Skeletal muscle tissue (tissue), 4 donors: Measurements from ENCODE around the gene GPR63. TPM values are rescaled to one million over a fixed set of nuclear protein-coding genes. Genes with fewer than 3 reads are reported as not detected.

ENCODE experiments used
- H3K27ac ChIP-seq: one replicate; pipeline ENCODE4 v1.7.0; 2013; ENCODE audit warnings: mild to moderate bottlenecking, low read depth, low read length, inconsistent platforms
- H3K27me3 ChIP-seq, 3 donors: one replicate each; pipeline ENCODE4 v1.7.0; 2013; ENCODE audit warnings: low read length in 3 of 3; ENCODE audit not compliant: control insufficient read depth in 3 of 3, insufficient read depth in 3 of 3
- H3K36me3 ChIP-seq, 3 donors: one replicate each; pipeline ENCODE4 v1.7.0; 2013; ENCODE audit warnings: low read length in 3 of 3; ENCODE audit not compliant: control insufficient read depth in 3 of 3, insufficient read depth in 3 of 3
- H3K4me1 ChIP-seq, 3 donors: one replicate each; pipeline ENCODE4 v1.7.0; 2013; ENCODE audit warnings: low read length in 3 of 3, mild to moderate bottlenecking in 3 of 3; ENCODE audit not compliant: control insufficient read depth in 3 of 3, insufficient read depth in 3 of 3
- H3K4me3 ChIP-seq, 3 donors: one replicate each; pipeline ENCODE4 v1.7.0; 2013; ENCODE audit warnings: low read length in 3 of 3
- H3K9ac ChIP-seq, 3 donors: one replicate each; pipeline ENCODE4 v1.7.0; 2013; ENCODE audit warnings: low read length in 3 of 3, mild to moderate bottlenecking in 3 of 3, moderate library complexity in 2 of 3, low read depth in 1 of 3
- H3K9me3 ChIP-seq, 3 donors: one replicate each; pipeline ENCODE4 v1.7.0; 2013; ENCODE audit warnings: low read length in 3 of 3; ENCODE audit not compliant: control insufficient read depth in 3 of 3
- total RNA-seq: library from RNA; depleted of rRNA; stranded (reverse); fragments of >200 nt; gene quantifications from one replicate; pipeline ENCODE4 v1.2.3, GENCODE V29; 2014
- donor health status: Osteomylitis.

The GPR63 gene
- total RNA-seq, 1 donor from 2014 or later, result 3.1 TPM

DNA sequence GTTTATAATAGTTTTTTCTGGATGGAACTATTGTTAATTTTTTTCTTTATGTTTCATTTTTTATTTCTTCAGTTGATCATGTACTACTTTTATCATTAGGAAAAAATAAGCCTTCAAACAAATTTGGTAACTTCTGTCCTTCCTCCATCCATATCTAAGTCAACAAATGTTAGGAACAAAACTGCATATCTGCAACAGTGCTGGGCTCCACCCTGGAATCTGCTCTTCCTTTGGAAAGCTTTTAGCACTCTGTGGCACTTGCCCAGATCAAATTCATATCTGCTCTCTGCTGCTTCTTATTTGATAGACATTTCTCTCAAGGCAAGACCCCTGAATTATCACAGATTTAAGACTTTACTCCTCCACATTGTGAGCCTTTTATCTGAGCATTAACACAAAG lies 24.3 kb upstream of the GPR63 start:
- H3K9me3 ChIP-seq, result no peaks in the 10 kb centered on the region
- no peaks in the 10 kb centered on the region for H3K4me1 ChIP-seq
- H3K27me3 ChIP-seq, result no peaks in the 10 kb centered on the region
- H3K9ac ChIP-seq, result no peak overlapping the region
- no peaks in the 10 kb centered on the region for H3K36me3 ChIP-seq
- no peak overlapping the region for H3K27ac ChIP-seq
- H3K4me3 ChIP-seq, result no peak overlapping the region

- no peaks in the 10 kb centered on the region for H3K27me3 ChIP-seq
- no peak overlapping the region for H3K27ac ChIP-seq
- H3K4me1 ChIP-seq, result no peaks in the 10 kb centered on the region
- no peak overlapping the region for H3K4me3 ChIP-seq
- no peaks in the 10 kb centered on the region for H3K36me3 ChIP-seq
- H3K9me3 ChIP-seq, result no peaks in the 10 kb centered on the region
- H3K9ac ChIP-seq, result no peak overlapping the region
Measured at GRCh38 chr6:96856856-96857255, 19.6 kb upstream of the GPR63 start.

GRCh38 chr6:96853083-96853482 lies 15.8 kb upstream of the GPR63 start:
- Histone ChIP-seq H3K27me3 (no peaks in the 10 kb centered on the region), H3K4me1 (no peaks in the 10 kb centered on the region), H3K4me3 (no peak overlapping the region), H3K9ac (no peak overlapping the region), H3K36me3 (no peaks in the 10 kb centered on the region), H3K27ac (no peak overlapping the region), H3K9me3 (peaks cover 0 to 3% (median 0%) of the 10 kb centered on the region in 3 donors)

- Histone ChIP-seq H3K27me3 (no peaks in the 10 kb centered on the region), H3K9ac (no peak overlapping the region), H3K27ac (no peak overlapping the region), H3K9me3 (peaks cover 0 to 3% (median 0%) of the 10 kb centered on the region in 3 donors), H3K4me3 (no peak overlapping the region), H3K4me1 (no peaks in the 10 kb centered on the region), H3K36me3 (no peaks in the 10 kb centered on the region)
Measured at GRCh38 chr6:96852605-96853004, 15.3 kb upstream of the GPR63 start.

DNA sequence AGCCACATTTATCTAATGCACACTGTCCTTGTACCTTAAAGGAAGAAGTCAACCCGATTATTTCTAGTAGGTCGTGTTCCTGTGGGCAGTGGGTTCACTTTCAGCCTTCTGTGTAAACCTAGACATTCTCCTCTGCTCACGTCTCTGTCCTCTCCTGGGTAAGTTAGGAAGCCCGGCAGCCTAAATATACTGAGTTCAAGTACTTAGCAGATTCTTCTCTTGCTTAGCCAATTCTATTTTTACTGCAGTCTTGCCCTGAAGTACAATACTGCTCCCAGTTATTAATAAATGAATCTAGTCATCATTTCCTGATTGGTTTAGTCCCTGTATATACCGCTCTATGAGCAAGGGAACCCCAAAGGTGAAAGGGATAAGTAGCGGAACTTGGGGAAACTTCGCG lies 14.6 kb upstream of the GPR63 start:
- Histone ChIP-seq H3K27ac (no peak overlapping the region), H3K9me3 (peaks cover 0 to 4% (median 3%) of the 10 kb centered on the region in 3 donors), H3K4me3 (no peak overlapping the region), H3K27me3 (no peaks in the 10 kb centered on the region), H3K4me1 (no peaks in the 10 kb centered on the region), H3K9ac (no peak overlapping the region), H3K36me3 (no peaks in the 10 kb centered on the region)

DNA sequence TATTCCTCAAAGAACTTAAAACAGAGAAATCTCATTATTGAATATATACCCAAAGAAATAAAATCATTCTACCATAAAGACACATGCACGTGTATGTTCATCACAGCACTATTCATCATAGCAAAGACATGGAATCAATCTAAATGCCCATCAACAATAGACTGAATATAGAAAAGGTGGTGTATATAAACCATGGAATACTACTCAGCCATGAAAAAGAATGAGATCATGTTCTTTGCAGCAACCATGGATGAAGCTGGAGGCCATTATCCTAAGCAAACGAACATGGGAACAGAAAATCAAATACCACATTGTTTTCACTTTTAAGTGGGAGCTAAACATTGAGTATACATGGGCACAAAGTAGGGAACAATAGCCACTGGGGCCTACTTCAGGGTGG lies 12.3 kb upstream of the GPR63 start:
- H3K36me3 ChIP-seq, result no peaks in the 10 kb centered on the region
- H3K9me3 ChIP-seq, result peaks cover 0 to 4% (median 3%) of the 10 kb centered on the region in 3 donors
- no peaks in the 10 kb centered on the region for H3K4me1 ChIP-seq
- H3K9ac ChIP-seq, result no peak overlapping the region
- H3K4me3 ChIP-seq, result no peak overlapping the region
- no peaks in the 10 kb centered on the region for H3K27me3 ChIP-seq
- H3K27ac ChIP-seq, result no peak overlapping the region

DNA sequence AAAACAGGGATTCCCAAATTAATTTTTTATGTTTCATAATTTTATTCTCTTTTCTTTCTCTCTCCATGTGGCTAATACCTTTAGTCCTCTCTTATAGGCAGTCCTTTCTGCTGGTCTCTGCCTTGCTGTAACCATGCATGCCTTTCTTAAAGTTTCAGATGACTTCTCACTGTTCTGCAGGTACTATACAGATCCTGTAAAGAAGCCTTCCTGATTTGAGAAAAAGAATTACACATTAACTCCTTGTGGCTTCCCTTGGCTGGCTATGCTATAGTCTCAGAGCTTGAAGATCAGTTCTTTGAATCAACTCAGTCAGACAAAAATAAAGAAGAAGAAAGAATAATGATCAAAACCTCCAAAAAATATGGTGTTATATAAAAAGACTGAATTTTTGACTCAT lies 7.3 kb upstream of the GPR63 start:
- H3K27ac ChIP-seq, result no peak overlapping the region
- H3K9me3 ChIP-seq, result peaks cover 0 to 7% (median 3%) of the 10 kb centered on the region in 3 donors
- no peaks in the 10 kb centered on the region for H3K4me1 ChIP-seq
- no peaks in the 10 kb centered on the region for H3K27me3 ChIP-seq
- no peak overlapping the region for H3K4me3 ChIP-seq
- H3K9ac ChIP-seq, result no peak overlapping the region
- H3K36me3 ChIP-seq, result no peaks in the 10 kb centered on the region

DNA sequence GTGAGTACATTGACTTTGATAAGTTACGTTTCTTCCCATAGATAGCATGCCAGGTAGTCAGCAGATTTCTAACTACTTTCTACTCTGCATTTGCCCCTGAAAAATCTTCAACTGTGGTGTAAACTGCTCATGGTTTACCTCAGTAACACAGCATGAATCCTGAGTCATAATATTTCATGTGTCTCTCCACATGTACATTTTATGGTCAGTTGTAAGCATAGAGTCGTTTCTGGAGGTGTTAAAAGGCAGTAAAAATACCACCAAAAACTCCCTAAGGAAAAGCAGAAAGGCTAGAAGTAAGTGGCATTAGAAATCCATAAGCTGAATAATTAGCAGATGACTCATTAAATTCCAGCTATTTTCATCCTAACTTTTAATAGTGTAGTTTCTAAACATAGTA lies 4.1 kb upstream of the GPR63 start:
- Histone ChIP-seq H3K9ac (no peak overlapping the region), H3K27ac (no peak overlapping the region), H3K4me3 (no peak overlapping the region)

DNA sequence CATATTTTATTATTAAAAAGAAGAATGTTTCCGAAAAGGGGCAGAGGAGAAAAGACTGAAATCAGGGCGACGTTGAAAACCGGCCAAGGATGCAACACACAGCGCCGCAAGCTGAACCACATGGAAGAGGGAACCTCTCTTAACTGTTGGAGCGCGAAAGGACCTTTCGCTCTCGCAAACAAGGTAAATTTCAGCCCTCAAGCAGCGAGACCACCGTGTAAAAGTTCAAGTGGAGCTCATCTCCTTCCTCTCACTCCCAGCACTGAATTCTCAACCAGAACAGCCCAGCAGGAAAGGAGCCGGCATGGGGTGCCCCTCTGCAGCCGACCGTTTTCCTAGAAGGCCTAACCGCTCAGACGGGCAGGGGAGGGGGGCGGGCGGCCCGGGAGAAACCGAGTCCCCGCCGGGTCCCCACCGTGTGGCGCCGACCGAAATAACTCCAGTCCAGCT lies 621 bp downstream of the GPR63 start:
- Histone ChIP-seq H3K27ac (no peak overlapping the region), H3K4me1 (peaks cover 6 to 11% (median 10%) of the 10 kb centered on the region in 3 donors), H3K27me3 (peaks cover 22 to 25% (median 24%) of the 10 kb centered on the region in 3 donors), H3K4me3 (peak overlapping the region; percentile 68 to 76 (median 71)), H3K36me3 (no peaks in the 10 kb centered on the region), H3K9me3 (no peaks in the 10 kb centered on the region), H3K9ac (peak overlapping the region in 2 of 3 donors; percentile 35 to 41)

More for the DNA sequence above, 4.1 kb upstream of the GPR63 start:
- H3K27me3 ChIP-seq, result peaks cover 7 to 17% (median 15%) of the 10 kb centered on the region in 3 donors
- peaks cover 0 to 3% (median 0%) of the 10 kb centered on the region in 3 donors for H3K9me3 ChIP-seq
- peaks cover 6 to 11% (median 10%) of the 10 kb centered on the region in 3 donors for H3K4me1 ChIP-seq
- no peaks in the 10 kb centered on the region for H3K36me3 ChIP-seq

DNA sequence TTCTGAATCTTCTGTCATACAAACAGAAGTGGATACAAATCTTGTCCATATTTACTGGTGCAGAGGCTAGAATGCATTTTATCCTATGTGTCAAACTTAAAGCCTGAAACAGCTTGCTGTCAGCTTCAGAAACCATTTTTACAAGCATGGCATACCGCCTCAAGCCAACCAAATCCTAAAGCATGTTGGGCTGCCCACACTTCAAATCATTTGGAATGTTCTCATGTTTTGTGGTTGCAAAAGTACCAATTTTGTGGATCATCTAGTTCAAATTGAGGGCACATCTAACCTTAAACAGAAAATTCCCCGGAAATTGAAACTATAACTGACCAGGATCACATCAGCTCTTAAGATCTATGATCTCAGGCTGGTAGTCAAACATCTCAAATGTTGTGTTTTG lies 3.2 kb downstream of the GPR63 start:
- Histone ChIP-seq H3K27me3 (peaks cover 22 to 25% (median 24%) of the 10 kb centered on the region in 3 donors), H3K27ac (no peak overlapping the region), H3K9me3 (no peaks in the 10 kb centered on the region), H3K4me1 (peaks cover 6 to 11% (median 10%) of the 10 kb centered on the region in 3 donors), H3K9ac (no peak overlapping the region), H3K36me3 (no peaks in the 10 kb centered on the region), H3K4me3 (no peak overlapping the region)
